ENCODE results near the gene UBR2. TPM values are rescaled to one million over a fixed set of nuclear protein-coding genes. Genes with fewer than 3 reads are reported as not detected.
"Not testable (repeated sequence)": the region's sequence is repeated elsewhere in the genome, so short reads cannot be mapped to it uniquely, and the experiment has no call there.

The UBR2 gene
- total RNA-seq, 1 experiment from 2014 or later = 14.2 TPM

DNA sequence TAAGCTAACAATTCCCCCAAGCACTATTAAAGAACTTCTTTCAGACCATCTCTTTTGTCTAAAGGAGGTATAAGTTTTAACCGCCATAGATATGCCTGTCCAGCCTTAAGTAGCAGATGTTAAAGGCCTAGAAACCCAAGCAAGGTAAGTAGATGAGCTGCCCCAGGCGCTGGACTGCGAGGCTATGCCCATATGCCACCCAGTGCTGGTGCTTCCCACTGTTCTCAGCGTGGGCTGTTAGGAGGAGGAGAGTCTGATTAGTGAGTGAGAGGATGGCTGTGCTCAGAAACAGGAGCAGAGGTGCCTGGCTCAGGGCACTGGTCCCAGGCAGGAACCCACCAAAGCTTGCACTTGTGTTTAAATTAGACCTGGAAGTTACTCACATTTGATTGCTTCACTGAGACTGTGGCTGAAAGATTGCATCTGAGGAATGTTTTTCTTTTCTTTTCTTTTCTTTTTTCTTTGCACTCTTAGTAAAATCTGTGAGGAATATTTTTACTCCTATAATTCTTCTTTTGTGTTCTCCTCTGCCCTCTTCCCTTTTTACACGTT is 126.4 kb downstream of the UBR2 start:
- no peak for DNase-seq (ENCODE audit: extremely low read depth, low read depth)

DNA sequence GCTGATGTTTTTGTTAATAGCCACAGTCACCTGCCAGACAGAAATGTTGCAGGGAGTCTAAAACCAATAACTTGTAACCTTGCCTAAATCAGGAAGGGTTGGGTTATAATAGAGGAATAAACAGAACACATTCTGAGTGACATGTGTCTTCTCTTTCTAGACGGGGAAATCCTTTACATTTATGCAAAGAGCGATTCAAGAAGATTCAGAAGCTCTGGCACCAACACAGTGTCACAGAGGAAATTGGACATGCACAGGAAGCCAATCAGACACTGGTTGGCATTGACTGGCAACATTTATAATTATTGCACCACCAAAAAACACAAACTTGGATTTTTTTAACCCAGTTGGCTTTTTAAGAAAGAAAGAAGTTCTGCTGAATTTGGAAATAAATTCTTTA is 127.0 kb downstream of the UBR2 start:
- DNase-seq (ENCODE audit: extremely low read depth, low read depth) = no peak

DNA sequence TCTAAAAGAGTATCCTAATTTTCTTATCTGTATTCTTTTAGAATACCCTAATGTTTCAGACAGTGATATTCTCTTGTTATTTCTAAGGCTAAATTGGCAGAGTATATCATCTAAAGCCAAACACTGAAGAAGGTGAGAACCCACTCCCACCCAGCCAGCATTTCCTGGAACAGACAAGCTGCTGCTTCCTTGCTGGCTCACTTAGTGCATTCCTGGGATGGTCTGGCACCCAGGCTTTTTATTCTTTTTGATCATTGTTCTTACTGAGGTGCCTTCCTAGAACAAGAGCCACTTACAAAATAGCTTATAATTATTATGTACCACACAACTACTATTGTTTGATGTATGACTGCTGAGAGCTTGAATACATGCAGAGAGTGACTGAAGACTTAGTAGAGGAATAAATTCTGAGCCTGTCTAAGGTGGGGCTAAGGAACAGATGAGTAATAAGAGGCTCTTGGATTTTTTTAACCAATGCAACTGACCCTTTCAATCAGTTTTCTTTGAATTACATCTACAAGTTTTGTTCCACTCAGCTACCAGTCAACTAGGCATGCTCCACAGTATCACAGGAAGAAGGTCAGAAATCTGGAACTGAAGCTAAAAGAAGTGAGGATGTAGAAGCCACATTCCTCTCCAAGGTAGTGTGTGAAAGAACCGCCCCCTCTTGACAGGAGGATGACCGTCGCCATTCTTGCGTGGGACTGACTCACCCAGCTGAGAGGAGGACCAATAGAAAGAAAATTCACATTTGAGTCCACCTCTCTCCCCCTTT is 128.5 kb downstream of the UBR2 start:
- DNase-seq (ENCODE audit: extremely low read depth, low read depth) = no peak

- DNase-seq (ENCODE audit: extremely low read depth, low read depth) = no peak
Measured at GRCh38 chr6:42693725-42694323, 130.0 kb downstream of the UBR2 start.

DNA sequence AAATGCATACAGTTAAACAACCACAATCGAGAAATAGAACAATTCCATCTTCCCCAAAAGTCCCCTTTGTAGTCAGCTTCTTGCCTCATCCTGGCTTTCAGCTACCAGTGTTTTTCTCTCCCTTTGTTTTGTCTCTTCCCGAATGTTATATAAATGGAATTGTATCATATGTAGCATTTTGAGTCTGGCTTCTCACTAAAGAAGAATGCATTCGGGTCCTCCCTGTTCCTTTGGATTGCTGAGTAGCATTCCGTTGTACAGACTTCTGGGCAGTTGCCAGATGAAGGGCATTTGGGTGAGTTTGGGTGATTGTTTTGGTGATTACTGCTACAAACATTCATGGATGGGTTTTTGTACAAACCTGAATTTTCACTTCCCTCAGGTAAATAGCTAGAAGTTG is 130.8 kb downstream of the UBR2 start:
- no peak for DNase-seq (ENCODE audit: extremely low read depth, low read depth)

DNA sequence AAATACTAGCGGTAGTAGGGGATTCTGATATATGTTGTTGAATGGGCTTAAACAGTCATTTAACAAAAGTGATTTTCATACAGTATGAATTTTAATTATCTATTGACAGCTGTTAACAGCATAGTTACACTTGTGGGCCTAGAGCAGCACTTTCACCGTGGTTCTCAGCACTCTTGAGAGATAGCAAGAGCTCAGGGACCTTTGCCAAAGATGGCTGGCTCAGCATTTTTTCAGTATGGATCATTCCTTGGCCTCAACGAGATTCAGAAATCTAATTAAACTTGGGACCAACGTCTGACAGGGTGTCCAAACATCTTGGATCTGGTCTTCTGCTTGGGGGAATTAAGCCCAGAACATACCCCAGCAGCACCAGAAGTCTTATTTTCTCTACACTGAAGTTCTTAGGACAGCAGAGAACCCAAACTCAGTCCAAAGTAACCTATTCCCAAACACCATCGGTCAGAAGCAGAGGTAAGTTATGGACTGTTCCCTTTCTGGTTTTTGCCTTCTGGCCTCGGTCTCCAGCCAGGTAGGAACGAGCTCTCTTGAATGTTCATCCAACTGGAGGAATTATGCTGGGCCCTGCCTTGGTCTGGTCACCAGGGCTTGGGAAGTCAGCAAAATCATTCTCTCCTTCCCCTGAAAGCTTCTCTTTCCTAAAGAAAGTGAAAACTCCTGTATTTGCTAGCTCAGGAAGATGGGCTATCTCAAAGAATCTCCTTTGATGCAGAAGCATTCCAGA is 132.9 kb downstream of the UBR2 start:
- DNase-seq (ENCODE audit: extremely low read depth, low read depth) = no peak

DNA sequence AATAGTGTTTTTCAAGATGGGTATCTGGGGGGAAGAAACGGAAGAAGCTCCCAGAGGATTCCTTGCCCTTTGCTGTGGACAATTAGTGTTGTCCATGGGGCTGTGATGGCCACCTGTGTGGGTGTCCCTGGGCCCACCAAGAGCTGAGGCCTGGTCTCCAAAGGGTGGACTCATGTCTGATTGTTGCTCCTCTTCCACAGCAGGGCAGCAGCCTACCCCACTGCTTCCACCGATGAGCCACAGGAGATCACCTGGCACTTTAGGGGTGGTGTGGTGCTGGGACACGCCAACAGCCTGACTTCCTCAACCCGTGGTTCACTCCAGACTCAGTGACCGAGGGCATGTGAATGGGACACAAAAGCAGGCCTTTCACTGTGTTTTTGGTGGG is 133.4 kb downstream of the UBR2 start:
- DNase-seq (ENCODE audit: extremely low read depth, low read depth) = no peak

DNA sequence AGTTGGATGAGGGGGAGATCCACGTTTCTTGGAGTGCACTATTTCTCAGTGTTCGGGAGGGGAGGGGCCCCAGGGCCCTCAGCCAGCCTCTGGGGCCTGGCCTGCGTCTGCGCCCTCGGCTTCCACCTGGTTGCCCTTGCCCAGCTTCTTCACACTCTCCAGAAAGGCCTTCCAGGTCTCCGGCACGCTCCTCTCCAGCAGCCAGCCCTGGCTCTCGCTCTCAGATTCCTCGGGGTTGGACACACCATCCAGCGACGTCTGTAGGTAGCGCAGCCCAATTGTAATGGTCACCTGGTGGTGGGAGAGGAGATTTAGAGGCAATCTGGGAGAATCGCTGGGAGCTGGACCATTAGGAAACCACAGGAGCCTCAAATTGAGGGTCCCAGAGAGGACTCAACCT is 134.4 kb downstream of the UBR2 start:
- DNase-seq (ENCODE audit: extremely low read depth, low read depth) = no peak

DNA sequence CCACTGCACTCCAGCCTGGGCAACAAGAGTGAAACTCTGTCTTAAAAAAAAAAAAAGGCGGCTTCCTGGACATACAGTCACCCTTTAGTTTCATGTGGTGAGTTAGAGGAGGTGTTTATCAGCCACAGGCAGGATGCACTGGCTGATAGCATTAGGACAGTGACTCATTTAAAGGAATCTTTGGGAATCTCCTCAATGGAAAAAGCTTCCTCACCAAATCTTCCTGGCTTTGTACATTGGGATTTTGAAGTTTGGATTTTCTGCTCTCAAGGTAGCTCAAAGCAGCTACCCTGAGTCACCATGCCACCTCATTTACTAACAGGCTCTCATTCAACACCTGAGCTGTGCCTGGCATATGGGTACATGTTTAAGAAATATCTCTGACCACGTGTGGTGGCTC is 138.4 kb downstream of the UBR2 start:
- no peak for DNase-seq (ENCODE audit: extremely low read depth, low read depth)

- DNase-seq (ENCODE audit: extremely low read depth, low read depth) = not testable (repeated sequence)
Measured at GRCh38 chr6:42702786-42703185, 139.0 kb downstream of the UBR2 start.

DNA sequence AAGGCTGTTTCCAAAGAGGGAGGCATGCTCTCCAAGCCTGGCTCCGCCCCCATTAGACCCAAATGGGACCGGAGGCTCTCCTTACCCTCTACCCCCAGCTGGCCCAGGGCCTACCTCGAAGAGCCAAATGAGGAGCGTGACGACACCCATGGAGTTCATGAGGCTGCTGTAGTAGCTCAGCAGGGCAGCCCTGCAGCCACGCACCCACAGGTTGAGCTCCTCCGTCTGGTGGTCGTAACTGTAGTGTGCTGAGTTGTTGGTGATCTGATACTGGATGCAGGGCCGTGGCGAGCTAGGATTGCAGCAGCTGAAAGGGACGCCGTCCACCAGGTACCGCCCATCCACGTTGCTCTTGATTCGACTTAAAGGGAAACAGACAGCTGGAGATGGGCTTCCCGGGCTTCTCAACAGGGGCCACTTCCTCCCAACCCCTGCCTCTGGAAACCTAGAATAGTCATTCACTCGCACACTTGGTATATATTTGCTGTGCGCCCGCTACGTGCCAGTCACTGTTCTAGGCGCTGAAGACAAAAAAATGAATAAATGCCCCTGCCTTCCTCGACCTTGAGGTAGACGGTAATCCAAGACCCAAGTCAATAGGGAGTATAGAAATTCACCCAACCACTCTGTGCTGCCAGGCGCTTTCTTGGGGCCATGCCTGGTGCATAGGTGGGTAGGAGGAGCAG is 140.6 kb downstream of the UBR2 start:
- DNase-seq (ENCODE audit: extremely low read depth, low read depth) = no peak

DNA sequence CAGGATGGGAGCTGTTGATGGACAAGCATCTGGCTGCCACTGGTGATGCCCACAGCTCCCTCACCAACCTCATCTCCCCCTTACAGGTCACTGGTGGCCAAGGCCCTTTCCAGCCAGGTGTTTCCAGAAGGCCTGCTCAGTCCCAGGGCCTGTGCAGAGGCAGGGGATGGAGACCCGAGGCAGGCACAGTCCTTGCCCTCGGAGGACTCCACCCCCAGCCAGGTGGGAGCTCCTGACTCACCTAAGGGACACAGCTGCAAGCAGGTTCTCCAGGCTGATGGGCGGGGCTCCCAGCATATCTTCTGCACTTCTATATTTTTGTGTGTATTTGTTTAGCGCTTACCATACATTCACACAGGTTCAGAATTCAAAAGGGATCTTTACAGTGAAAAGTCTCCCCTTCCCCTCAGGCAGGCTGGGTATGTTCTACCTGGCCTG is 141.1 kb downstream of the UBR2 start:
- DNase-seq (ENCODE audit: extremely low read depth, low read depth) = no peak

DNA sequence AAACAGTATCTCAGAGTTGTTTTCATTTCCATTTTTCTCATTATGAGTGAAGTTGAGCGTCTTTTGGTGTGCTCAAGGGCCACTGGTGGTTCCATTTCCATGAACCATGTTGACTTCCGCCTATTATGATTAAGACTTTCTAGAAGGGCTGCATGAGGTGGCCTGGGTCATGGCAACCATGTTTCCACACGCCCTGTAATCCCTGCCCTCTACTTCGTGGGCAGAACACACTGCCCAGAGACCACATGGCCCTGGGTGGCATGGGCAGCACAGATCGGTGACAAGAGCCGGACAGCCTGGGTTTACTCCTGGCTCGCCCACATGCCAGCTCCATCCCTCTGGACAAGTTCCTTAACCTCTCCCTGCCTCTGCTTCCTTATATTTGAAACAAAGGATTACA is 143.8 kb downstream of the UBR2 start:
- DNase-seq (ENCODE audit: extremely low read depth, low read depth) = no peak

GRCh38 chr6:42708096-42708495 is 144.3 kb downstream of the UBR2 start:
- no peak for DNase-seq (ENCODE audit: extremely low read depth, low read depth)

DNA sequence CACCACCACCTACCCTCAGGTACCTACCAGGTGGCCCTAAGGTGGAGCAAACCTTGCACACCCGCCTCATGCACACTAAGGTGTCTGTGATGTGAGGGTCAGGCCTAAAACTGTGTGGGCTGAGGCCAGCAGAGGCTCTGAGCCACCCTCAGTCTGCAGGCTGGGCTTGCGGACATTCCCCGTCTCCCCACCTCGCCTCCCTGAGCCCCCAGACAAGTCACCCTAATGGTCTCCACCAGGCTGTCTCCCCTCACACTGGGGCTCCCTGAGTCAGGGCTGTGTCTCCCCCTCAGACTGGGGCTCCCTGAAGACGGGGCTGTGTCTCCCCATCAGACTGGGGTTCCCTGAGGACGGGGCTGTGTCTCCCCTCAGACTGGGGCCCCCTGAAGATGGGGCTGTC is 146.0 kb downstream of the UBR2 start:
- no peak for DNase-seq (ENCODE audit: extremely low read depth, low read depth)

- DNase-seq (ENCODE audit: extremely low read depth, low read depth) = no peak
Measured at GRCh38 chr6:42710316-42710715, 146.5 kb downstream of the UBR2 start.

- DNase-seq (ENCODE audit: extremely low read depth, low read depth) = no peak
Measured at GRCh38 chr6:42711930-42712329, 148.1 kb downstream of the UBR2 start.

- no peak for DNase-seq (ENCODE audit: extremely low read depth, low read depth)
Measured at GRCh38 chr6:42714098-42714761, 150.4 kb downstream of the UBR2 start.

GRCh38 chr6:42715871-42716270 is 152.0 kb downstream of the UBR2 start:
- no peak for DNase-seq (ENCODE audit: extremely low read depth, low read depth)

- DNase-seq (ENCODE audit: extremely low read depth, low read depth) = no peak
Measured at GRCh38 chr6:42720739-42721138, 156.9 kb downstream of the UBR2 start.

All from NCI-H460 (cell line).